ENCODE measurements around the gene ZC3H12A.
"Not testable (repeated sequence)": the region's sequence is repeated elsewhere in the genome, so short reads cannot be mapped to it uniquely, and the experiment has no call there.

Gene ZC3H12A

DNA sequence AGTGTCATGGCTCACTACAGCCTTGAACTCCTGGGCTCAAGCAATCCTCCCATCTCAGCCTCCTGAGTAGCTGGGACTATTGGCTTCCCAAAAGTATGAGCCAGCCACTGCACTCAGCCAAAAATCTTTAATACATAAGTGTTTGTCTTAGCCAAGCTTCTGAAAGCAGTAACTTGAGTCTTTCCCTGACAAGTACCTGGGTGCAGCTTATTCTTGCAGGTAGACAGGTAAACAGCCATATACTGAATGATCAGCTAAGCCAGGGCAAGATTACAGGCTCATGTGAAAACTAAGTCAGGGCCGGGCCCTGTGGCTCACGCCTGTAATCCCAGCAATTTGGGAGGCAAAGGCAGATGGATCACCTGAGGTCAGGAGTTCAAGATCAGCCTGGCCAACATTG lies 32.4 kb downstream of the ZC3H12A start:
- no peak for DNase-seq

- DNase-seq, result no peak
Measured at GRCh38 chr1:37509181-37509580, 34.8 kb downstream of the ZC3H12A start.

DNA sequence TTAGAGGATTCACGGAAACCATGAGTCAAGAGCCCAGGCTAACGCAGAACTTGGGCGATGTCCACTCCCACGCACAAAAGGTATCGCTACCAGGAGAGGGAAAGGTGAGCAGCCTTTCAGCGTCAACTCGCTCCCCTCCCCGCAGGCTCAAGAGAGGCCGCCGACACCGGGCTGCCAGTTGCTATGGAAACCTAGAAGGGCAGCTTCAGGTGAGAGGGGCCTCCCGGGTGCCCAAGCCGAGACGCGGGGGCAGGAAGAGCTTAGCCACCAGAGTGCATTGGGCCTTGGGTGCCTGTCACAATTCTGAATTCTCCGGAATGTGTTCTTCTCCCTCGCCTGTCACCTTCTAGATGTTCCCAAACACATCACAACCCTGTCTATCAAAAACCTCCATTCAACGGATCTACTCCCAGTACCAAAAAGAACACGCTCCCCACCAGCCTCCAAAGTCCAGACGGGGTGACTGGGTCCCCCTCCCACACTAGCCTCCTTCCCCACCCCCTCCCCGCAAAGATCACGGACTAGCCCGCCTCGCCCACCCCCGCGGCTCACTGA lies 39.5 kb downstream of the ZC3H12A start:
- no peak for DNase-seq

DNA sequence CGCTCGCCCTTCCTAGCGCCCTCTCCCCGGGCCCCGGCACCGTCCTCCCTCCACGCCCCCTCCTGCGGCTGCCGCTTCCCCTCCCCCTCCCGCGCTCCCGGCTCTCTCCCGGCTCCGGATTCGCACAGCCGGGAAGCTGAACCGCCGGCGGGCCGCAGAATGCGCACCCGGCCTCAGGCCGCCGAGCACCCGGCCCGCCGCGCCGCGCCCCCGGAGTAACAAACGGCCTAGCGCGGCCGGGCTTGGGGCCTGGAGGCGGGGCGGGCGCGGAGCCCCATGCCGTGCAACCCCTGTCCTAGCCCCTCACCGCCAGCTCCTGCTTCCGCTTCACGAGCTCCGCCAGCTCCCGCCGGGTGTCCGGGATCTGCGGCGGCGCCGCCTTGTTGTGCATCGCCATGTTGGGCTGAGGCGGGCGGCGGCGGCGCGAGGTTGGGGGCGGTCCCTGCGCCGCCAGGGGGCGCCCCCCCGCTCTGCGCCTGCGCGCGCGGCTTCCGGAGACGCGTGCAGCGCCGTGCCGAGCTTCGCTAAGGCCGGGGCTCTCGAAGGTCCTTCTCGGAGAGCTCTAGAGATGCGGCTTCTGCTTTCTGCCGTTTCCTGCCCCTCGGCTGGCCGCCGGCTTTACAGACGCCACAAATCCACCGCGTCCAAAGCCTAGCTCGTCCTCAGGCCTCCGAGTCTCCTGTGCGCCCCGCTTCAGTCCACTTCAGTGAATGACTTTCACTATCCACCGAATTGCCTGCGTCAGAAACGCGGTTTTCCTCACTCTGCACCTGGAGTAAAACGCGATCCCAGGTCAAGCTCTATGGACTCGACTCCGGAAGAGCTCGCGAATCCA lies 40.2 kb downstream of the ZC3H12A start, which contains the start of gene MEAF6:
Gene MEAF6, minus strand, starts transcription at position 417 of the 835 bp plus-strand sequence. Its CDS starts 20 bp downstream, at position 397.
- DNase-seq, result peak; percentile 80

DNA sequence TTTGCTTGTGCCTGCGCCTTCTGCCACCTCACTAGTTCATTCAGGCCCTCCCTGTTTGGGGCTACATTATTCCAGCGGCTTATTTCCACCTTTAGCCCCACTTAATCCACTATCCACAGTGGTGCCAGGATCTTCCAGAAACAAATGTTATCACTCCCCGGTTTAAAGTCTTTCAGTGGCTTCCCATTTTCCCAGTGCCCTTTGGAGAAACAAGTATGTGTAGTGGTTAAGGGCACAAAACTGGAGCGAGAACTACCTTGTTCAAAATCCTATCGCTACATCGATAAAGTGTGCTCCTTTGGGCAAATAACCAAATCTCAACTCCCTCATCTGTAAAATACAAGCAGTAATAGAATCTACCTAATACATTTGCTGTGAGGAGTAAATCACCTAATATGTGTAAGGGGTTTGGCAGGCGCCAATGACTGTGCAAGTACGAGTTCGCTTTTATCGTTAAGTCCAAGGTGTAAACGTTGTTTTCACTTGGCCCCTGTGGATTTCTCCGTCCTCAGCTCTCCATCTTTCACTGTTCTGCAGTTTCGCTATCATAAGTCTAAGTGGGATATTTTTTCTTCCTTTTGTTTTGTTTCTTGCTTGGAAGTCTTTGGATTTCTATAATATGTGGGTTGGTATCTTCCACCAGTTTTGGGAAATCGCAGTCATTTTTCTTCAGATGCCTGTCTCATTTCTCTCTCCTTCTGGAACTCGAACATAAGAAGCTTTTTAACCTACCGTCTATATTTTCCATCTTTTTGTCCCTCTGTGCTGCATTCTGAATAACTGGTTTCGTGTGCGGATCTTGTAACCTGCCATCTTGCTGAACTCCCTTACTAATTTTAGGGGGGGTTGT lies 41.0 kb downstream of the ZC3H12A start:
- no peak for DNase-seq

GRCh38 chr1:37517569-37517968 lies 43.2 kb downstream of the ZC3H12A start:
- DNase-seq, result no peak

DNA sequence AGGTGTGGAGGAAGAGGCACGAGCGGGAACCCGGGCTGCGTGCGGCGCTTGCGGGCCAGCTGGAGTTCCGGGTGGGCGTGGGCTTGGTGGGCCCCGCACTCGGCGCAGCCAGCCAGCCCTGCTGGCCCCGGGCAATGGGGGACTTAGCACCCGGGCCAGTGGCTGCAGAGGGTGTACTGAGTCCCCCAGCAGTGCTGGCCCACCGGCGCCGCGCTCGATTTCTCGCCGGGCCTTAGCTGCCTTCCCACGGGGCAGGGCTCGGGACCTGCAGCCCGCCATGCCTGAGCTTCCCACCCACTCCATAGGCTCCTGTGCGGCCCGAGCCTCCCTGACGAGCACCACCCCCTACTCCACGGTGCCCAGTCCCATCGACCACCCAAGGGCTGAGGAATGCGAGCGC lies 43.9 kb downstream of the ZC3H12A start:
- DNase-seq, result not testable (repeated sequence)

GRCh38 chr1:37518929-37519328 lies 44.5 kb downstream of the ZC3H12A start:
- not testable (repeated sequence) for DNase-seq

DNA sequence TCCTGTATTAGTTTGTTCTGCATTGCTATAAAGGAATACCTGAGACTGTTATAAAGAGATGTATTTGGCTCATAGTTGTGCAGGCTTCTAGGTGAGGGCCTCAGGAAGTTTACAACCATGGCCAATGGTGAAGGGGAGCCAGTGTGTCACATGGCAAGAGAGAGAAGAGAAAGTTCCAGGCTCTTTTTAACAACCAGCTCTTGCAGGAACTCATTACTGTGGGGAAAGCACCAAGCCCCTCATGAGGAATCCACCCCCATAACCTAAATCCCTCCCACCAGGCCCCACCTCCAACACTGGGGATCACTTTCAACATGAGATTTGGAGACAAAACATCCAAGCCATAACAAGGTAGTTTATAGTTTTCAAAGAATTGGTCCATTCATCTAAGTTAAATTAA lies 45.2 kb downstream of the ZC3H12A start:
- no peak for DNase-seq

DNA sequence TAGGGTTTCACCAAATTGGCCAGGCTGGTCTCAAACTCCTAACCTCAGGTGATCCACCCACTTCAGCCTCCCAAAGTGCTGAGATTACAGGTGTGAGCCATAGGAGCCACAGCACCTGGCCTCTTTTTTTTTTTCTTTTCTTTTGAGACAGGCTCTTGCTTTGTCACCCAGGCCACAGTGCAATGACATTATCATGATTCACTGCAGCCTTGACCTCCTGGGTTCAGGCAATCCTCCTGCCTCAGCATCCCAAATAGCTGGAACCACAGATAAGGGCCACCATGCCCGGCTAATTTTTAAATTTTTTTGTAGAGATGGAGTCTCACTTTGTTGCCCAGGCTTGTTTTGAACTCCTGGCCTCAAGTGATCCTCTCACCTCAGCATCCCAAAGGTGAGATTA lies 55.5 kb downstream of the ZC3H12A start:
- not testable (repeated sequence) for DNase-seq

GRCh38 chr1:37532418-37533156 lies 58.2 kb downstream of the ZC3H12A start:
- not testable (repeated sequence) for DNase-seq

DNA sequence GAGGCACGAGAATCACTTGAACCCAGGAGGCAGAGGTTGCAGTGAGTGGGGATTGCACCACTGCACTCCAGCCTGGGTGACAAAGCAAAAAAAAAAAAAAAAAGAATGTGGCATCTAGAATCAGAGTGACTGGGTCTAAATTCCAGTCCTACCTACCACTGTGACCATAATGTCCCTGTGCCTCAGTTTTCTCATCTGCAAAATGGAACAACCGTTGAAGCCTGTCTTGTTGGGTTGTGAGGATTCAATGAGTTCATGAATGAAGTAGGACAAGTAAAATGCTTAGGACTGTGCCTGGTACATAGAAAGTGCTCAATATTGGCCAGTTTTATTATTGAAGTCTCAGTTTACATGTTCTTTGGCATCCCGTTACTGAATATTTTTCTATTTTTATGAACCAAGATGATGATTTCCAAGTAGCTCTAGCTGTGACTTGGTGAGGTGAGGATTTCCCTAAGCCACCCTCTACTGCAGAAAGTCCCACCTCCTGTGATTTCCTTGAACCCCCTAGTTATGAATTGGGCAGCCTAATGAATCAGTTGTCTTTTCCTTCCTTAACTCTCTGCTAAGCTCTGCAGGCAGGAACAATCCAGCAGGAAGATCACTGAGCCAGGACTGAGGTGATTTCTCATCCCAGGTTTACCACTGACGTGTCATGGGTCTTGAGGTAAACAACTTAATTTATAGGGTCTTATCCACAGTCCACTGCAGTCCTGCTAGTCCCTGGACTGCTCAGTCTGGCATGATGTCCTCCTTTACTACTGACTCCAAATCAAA lies 59.1 kb downstream of the ZC3H12A start:
- no peak for DNase-seq

Data from activated gamma-delta T cell (primary cell).